ENCODE data around the gene CDC6. TPM values are rescaled to one million over a fixed set of nuclear protein-coding genes. Genes with fewer than 3 reads are reported as not detected.
A peak's percentile ranks its signal among the peaks of the same experiment; 100 is the strongest.

Gene CDC6
- total and polyA plus RNA-seq, 12 donors, result 0.49 to 3.0 (median 0.86) TPM

- intact Hi-C loops (cut with DNase I), result no loop called here
- WGBS, 2 donors, result 80 to 85% methylated on average over 4 of the region's 4 CpGs
- Histone ChIP-seq H3K36me3 (peaks cover 0 to 10% (median 0%) of the 10 kb centered on the region in 9 donors), H3K27ac (no peak overlapping the region), H3K4me3 (no peak overlapping the region), H3K9me3 (no peaks in the 10 kb centered on the region), H3K4me1 (peaks cover 0 to 44% (median 18%) of the 10 kb centered on the region in 9 donors), H3K27me3 (no peaks in the 10 kb centered on the region)
- ATAC-seq, result peak in 1 of 8 donors; percentile 33
- TF ChIP-seq CTCF (IDR thresholded peaks at IDR 0.05), result no peak
- no peak for DNase-seq
Observed at GRCh38 chr17:40244255-40244654, 43.4 kb upstream of the CDC6 start.

- Histone ChIP-seq H3K4me1 (peaks cover 0 to 41% (median 34%) of the 10 kb centered on the region in 9 donors), H3K36me3 (peaks cover 0 to 10% (median 0%) of the 10 kb centered on the region in 9 donors), H3K4me3 (no peak overlapping the region), H3K9me3 (no peaks in the 10 kb centered on the region), H3K27me3 (no peaks in the 10 kb centered on the region), H3K27ac (no peak overlapping the region)
- ATAC-seq (no peak), DNase-seq (no peak)
- no peak for TF ChIP-seq CTCF (IDR thresholded peaks at IDR 0.05)
- intact Hi-C loops (cut with DNase I), result no loop called here
- WGBS, 2 donors, result 83 to 86% methylated on average over 7 of the region's 7 CpGs
Observed at GRCh38 chr17:40247926-40248495, 39.7 kb upstream of the CDC6 start.

DNA sequence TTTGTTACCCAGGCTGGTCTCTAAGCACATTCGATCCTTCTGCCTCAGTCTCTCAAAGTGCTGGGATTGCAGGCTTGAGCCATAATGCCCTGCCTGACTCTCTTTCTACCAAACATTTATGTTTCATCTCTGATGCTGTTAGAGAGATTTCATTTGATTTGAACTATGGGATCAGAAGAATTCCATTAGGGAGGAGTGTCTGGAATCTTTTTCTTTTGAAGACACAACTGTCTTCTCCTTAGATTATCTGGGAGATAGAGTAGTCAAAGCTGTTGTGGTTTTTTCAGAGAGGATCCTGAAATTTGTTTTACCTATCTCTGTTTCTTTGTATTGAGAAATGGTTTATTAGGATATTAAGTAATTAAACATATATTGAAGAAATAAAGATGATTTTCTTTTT, 39.2 kb upstream of the CDC6 start:
- no peaks in the 10 kb centered on the region for H3K27me3 ChIP-seq
- no peak overlapping the region for H3K27ac ChIP-seq
- peaks cover 0 to 10% (median 0%) of the 10 kb centered on the region in 9 donors for H3K36me3 ChIP-seq
- no peak for ATAC-seq
- H3K4me3 ChIP-seq, result no peak overlapping the region
- H3K4me1 ChIP-seq, result peaks cover 0 to 41% (median 34%) of the 10 kb centered on the region in 9 donors
- DNase-seq, result no peak
- 87 to 91% methylated on average over 1 of the region's 1 CpG for WGBS, 2 donors
- H3K9me3 ChIP-seq, result no peaks in the 10 kb centered on the region
- intact Hi-C loops (cut with DNase I), result no loop called here
- no peak for TF ChIP-seq CTCF (IDR thresholded peaks at IDR 0.05)

GRCh38 chr17:40251576-40251975, 36.1 kb upstream of the CDC6 start:
- Histone ChIP-seq H3K4me1 (peaks cover 0 to 34% (median 16%) of the 10 kb centered on the region in 9 donors), H3K27ac (peak overlapping the region in 2 of 10 donors; percentile 8 to 26), H3K9me3 (no peaks in the 10 kb centered on the region), H3K36me3 (peaks cover 0 to 10% (median 4%) of the 10 kb centered on the region in 9 donors), H3K27me3 (no peaks in the 10 kb centered on the region), H3K4me3 (no peak overlapping the region)
- intact Hi-C loops (cut with DNase I), result no loop called here
- DNase-seq (peak in 1 of 2 donors; percentile 28), ATAC-seq (peak; percentile 20 to 90 (median 62))
- TF ChIP-seq CTCF (IDR thresholded peaks at IDR 0.05), result no peak
